HG03565 (cell line): Measurements from ENCODE around the gene RNF126.
A peak's percentile ranks its signal among the peaks of the same experiment; 100 is the strongest.
"Not testable (repeated sequence)": the region's sequence is repeated elsewhere in the genome, so short reads cannot be mapped to it uniquely, and the experiment has no call there.

Experiments used
- ATAC-seq: cut with Tn5 transposase; IDR thresholded peaks from one replicate; pipeline ENCODE4 v1.9.1; 2021; ENCODE audit warnings: mild to moderate bottlenecking, moderate library complexity; ENCODE audit not compliant: unreplicated experiment

Gene RNF126

DNA sequence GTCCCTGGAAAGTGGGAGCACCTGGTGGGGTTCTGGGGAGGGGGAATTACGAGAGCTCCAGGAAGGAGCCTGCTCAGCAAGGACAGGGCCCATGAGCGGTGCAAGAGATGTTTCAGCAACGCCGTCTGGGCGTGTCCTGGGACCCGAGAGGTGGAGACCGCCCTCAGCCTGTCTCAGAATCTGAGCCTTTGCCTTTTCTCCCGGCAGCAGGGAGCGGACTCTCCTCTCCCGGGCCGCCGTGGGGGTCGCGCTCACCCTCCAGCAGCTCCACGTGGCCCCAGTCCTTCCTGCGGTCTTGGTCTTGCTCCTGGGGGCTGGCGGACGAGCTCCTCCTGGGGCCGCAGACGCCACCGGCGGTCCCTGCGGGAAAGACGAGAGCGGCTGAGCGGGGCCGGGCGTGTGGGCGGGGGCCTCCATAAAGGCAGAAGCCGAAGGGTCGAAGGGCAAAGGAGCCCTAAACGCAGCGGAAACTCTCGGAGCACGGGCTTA, 30.4 kb downstream of the RNF126 start:
- peak; percentile 3 for ATAC-seq

DNA sequence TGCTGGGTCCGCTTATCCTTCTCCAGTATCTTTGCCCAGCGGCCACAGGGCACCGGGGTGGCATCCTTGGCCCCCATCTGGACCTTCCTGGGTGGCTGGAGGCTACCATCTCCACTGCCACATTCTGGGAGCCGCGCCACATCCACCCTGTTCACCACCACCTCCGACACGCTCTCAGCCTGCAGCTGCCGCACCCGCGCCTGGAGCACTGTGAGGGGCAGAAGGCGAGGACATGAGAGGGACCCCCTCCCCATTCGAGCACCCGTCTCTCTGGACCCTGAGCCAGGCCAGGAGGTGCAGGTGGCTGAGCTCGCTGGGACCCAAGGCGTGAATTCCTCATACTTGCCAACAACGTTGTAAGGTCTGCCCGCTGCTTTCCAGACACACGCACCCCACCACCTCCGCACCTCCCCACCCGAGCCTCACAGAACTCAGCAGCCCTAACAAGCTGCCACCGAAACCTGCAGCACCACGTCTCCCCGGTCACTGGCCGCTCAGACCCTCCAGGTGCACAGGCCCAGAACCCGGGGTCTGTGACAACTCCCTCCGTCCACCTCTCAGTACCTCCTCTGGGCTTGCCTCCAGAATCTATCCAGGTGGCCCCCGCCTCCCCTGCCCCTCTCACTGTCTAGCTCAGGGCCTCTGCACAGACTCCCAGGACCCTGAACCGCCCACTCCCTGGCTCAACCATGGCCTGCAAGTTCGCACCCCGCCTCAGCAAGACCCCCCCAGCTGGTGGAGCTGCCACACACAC, 32.9 kb downstream of the RNF126 start:
- ATAC-seq: no peak

DNA sequence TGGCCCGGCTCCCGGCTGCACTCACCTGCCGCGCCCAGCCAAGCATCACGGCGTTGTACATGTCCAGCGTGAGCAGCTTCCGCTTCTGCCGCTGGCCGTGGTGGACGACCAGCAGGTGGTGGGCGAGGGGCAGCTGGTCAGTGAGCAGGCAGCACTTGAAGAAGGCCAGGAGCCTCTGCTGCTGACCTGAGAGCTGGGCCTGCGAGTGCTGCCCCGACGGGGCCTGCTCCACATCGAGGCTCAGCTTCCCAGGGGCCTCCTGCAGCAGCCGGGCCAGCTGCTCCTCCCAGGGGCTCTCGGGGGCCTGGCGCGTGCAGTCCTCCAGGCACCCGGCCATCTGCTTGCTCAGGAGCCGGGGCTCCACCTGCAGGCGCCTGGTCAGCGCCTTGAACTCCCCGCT, 33.5 kb downstream of the RNF126 start:
- ATAC-seq: not testable (repeated sequence)

DNA sequence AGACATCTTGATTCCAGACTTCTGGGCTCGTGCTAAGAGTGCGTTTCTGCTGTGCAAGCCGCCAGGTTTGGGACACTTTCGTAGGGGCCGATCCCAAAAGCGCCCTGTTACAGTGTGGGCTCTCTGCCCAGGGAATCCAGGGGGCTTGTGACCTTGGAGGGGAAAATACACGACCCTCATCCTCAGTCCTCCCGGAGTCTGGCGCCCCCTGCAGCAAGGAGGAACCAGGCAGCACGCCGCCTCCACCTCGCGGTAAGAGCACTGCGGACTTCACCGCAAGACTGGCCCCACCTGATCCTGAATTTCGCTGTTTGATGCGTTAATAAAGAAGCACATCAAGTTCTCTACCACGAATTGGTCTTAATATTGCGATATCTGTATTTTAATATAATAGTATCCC, 34.8 kb downstream of the RNF126 start:
- no peak for ATAC-seq

DNA sequence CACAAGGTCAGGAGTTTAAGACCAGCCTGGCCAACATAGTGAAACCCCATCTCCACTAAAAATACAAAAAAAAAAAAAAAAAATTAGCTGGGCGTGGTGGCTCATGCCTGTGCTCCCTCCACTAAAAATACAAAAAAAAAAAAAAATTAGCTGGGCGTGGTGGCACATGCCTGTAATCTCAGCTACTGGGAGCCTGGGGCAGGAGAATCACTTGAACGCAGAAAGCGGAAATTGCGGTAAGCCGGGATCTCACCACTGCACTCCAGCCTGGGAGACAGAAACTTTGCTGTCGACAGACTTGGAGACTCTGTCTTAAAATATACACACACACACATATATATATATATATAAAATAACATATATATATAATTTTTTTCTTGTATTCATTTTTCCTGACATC, 36.4 kb downstream of the RNF126 start:
- ATAC-seq: not testable (repeated sequence)

DNA sequence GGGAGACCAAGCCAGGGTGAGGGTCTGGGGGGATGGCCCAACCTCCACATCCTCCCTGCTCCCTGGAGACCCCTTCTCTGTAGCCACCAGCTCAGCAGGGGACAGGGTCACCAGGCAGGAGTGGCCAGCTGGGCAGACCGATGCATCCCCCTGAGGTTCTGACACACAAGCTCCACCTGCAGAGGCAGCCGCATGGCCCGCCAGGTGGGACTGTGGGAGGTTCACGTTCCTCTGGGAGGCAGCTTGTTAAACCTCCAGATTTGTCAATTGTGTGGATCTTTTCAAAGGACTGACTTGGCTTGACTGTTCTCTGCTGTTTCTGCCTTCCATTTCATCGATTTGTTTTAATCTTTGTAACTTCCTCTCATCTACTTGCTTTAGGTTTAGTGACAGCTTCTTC, 37.8 kb downstream of the RNF126 start:
- ATAC-seq: no peak

DNA sequence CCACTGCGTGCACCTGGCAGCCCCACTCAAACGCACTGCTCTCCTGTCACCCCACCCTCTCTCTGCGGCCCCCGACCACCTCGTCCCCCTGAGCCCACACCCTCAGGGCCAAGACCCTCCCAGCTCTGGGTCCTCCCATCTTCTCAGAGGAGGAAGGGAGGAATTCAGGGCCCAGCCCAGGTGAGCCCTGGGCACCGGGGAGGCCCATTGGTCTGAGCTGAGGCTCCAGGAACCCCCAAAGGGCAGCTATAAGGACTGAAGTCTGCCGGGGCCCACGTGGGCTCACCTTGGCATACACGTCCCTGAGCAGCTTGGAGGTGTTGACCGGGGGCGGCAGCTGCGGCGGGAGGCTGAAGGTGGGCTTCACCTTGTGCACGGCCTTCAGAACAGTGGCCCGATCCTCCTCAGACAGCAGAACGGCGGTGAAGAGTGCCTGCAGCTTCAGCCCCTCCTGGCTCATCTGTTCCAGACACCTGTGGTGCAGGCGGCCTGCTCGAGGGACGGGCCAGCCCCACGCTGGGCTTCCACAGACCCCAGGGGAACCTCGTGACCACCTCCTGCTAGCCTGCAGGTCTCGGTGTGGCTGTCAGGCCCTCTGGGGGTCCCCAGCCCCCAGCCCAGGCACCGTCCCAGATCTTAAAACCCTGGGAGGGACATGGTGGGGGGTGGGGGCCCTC, 38.4 kb downstream of the RNF126 start:
- no peak for ATAC-seq

DNA sequence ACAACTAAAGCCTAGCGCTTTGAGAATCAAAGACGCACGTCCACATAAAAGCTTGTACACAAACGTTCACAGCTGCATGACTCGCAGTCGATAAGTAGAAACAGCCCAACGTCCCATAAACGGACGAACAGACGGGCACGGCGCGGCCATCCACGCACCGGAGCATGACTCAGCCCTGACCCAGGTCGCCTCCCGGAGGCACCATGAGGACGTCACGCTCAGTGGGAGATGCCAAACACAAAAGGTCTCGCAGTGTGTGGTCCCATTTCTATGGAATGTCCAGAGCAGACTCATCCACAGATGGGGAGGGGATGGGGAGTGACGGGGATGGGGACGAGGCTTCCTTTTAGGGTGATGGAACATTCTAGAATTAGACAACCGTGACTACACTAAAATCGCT, 39.0 kb downstream of the RNF126 start:
- no peak for ATAC-seq

DNA sequence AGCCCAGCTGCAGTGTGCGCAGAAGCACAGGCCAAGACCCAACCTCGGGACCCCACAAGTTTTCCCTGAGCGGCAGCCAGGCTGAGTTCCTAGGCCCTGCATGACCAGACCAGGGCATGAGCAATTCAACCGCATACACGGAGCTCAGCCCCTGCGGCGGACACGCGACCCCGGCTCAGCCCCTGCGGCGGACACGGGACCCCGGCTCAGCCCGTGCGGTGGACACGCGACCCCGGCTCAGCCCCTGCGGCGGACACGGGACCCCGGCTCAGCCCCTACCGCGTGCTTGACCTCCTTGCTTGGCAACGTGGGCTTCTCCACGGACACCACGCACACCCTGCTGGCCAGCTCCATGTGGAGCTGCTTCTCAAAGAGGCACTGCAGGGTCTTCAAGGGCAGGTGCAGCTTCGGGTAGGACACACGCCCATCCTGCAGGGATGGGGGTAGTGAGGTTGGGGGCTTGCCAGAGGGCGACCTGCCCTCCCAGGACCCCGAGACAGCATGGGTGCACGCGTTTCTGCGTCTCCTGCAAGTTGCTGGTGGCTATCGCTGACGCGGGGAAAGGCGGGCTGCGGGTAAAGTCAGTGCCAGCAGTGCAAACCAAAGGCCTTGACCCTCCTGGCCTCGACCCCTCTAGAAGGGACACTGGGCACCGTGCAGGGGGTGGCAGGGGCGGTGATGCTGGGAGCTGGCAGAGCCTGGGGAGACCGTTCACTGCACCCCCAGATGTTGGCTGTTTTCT, 39.7 kb downstream of the RNF126 start:
- no peak for ATAC-seq

DNA sequence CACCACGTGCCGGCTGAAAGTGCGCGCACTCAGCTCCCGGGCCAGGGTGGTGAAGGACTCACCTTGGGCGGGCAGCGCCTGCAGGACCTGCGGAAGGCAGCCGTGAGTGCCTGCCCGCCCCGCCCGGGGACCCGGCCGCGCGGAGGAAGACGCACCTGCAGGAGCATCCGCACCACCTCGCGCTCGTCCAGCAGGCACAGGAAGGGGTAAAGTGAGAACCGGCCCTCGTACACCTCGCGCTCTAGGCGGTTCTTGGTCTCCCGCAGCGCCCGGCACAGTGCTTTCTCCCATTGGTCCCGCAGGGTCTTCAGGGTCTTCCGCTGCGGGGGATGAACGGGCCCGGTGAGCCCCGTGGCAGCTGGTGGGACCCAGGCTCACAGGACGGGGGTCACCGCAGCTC, 40.3 kb downstream of the RNF126 start:
- no peak for ATAC-seq

DNA sequence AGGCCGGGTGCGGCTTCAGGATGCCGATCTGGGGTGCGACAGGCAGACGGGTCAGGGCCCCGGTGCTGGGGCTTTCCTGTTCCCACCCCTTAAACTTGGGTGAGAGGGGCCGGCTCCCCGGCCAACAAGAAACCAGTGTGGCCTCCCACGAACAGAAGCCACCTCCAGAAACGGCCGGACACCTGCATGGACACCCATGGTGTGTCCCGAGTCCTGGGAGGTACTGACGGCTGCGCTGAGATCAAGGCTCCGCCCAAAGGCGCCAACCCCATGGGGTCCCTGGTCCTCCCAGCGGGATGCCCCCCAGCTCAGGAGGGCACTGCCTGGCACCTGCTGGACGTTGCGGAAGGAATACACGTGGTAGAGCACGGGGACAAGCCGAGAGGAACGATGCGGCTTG, 41.2 kb downstream of the RNF126 start:
- no peak for ATAC-seq

DNA sequence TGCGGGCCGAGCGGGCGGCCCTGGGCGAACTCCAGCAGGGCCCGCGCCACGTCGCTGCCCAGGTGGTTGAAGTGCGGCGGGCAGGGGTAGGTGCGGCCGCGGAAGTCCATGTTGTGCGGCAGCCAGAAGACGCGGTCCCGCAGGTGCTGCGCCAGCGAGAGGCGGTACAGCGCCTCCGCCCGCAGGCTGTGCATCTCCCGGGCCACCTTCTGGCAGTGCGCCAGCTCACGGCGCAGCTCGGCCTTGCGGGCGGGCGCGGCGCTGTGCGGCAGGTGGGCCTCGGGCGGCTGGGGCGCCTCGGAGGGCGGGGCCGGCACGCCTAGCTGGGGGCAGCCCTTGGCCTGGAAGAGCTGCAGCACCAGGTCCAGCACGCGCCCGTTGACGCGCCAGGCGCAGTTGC, 41.8 kb downstream of the RNF126 start:
- ATAC-seq: not testable (repeated sequence)

DNA sequence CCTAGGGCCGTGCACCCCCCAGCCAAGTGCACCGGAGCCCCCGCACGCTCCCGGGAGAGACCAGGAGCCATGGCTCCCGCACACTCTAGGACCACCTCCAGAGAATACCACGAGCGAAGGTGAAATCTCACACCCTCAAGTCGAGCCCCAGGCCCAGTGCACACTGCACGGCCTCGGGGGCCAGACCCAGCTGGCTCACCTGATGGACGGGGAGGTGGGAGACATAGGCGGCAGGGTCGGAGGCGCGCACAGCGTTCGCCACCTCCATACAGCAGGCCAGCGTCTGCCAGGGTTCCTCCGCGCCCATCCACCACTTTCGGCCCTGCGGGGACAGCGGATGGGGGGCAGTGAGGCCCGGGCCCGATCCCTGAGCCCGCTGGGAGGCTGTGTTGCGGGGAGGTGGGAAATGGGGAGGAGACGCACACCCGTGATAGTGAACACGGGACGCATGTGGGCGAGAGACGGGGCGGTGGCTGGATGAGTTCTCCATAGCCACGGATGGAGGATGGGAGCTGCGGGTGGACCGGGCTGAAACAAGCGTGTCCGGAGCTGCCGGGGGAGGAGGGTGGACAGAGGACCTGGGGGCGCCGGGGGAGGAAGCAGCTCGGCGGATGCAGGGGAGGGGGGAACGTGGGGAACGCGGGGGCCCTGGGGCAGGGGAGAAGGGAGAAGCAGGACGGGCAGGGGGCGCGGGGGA, 42.7 kb downstream of the RNF126 start:
- ATAC-seq: no peak

DNA sequence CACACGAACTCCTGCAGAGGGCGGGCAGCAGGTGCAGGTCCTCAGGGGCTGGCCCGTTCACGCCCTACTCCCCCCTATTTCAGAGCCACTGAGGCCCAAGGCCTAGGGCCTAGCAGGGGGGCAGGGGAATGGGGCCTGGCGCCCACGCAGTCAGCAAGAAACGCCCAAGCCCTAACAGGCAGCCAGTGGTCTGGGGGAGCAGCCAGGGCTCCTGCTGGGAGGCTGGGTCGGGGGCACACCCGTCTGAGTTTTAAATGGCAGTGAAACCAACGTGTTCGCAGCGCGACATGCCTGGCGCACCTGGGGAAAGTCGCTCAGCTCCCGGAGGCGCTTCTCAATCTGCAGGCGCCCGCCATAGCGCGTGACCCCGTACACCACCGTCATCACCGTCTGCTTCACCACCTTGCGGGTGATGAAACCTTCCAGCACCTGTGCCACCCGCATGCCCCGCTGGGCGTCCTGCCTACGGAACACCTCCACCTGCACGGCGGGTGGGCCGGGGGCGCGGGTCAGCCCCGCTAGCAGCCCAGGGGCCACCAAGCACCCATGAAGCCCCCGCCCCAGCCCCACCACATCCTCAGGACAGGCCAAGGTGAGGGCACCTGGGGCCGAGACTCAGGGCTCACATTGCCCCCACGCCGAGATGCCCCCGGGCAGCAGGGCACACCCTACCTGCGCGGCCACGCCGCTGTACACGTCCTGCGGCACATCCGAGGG, 43.6 kb downstream of the RNF126 start:
- ATAC-seq: no peak

DNA sequence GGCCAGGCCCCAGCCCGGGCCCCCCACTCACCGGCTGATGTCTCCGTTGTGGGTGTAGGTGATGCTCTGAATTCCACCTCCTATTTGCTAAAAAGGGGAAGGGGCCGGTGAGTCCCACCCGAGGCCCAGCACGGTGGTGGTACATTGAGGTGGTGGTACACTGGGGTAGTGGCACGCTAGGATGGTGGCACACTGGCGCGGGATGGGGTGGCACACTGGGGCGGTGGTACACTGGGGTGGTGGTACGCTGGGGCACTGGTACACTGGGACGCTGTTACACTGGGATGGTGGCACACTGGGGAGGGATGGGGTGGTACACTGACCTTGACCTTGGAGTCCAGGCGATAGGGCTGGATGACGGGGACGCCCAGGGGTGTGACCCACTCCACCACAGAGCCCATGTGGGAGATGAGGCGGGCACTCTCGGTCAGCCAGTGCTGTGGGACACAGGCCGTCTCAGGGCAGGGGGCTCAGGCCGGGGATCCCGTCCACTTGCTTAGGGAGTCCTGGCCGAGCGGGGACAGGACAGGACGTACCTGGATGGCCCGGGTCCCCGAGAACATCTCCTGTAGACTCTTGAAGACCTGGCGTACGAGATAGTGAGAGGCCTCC, 44.2 kb downstream of the RNF126 start:
- ATAC-seq: no peak

DNA sequence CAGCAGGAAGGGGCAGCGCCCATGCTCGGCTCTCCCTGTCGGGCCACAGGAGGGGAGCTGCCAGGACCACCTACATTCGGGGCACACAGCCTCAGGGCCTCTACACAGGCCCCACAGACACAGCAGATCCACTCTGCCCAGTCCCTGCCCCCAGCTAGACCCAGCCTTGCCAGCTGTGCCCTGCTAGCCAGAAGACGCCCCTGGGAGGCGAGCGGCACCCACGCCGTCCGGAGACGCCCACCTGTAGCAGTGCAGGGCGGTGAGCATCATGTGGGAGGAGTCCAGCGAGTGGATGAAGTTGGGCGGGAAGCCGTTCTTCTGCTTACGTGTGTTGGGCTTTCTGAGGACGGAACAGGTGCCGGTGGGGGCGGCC, 44.8 kb downstream of the RNF126 start:
- no peak for ATAC-seq

DNA sequence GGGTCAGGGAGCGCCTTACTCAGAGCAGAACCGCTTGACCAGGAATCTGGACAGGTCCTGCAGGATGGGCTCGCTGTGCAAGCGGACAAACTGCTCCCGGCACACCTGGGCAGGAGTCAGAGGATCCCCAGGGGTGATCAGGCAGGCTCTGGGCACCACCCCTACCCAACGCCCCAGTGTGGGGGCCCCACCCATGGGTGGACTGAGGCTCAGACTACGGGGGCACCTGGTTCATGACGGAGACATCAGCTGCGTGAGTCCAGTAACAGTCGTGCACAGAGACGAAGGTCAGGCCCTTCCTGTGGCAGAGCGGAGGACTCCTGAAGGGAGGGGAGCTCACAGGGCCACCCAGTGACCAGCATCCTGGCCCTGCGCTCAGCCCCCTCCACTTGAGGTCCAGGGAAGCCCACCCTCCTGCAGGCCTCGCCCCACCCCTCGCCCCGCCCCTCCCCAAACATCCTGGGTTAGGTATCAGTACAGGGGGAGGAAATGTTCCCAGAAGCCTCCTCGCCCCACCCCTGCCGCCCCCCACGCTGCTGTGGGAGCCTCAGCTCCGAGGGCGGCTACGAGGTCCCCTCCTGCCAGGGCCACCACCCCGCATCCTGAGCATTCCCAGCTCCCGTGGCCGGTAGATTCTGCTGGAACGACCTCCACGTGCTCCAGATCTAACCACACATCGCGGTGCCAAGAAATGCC, 45.3 kb downstream of the RNF126 start:
- no peak for ATAC-seq

DNA sequence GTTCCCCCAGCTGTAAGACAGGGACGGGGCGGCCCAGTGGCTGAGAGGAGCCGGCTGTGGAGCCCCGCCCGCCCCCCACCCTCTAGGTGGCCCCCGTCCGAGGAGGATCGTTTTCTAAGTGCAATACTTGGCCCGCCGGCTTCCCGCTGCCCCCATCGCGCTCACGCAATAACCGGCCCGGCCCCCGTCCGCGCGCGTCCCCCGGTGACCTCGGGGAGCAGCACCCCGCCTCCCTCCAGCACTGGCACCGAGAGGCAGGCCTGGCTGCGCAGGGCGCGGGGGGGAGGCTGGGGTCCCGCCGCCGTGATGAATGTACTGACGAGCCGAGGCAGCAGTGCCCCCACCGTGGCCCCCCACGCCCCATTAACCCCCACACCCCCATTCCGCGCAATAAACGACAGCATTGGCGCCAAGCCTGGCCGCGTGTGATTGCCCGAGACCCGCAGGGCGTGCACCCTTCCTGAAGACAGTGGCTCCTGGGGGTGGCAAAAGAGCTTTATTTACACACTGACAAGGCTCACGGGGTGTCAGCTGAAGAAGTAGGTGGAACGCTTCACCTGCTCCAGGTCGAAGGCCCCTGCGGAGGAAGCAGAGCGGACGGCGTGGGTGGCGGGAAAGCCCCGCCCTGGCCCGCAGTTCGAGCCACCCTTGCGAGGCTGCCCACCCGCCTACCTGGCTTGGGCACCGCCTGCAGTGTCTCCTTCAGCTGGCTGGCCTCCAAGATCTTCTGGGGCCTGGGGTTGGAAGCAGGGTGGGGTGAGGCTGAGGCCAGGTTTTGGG, 46.1 kb downstream of the RNF126 start:
- no peak for ATAC-seq
